Stimulated activated CD4-positive, alpha-beta T cell treated with anti-CD3 and anti-CD28 coated beads, Interleukin-1b, Interleukin-23, amount 100 ng/mL, for 24 hours (primary cell): ENCODE results near the gene TBX1.
A peak's percentile ranks its signal among the peaks of the same experiment; 100 is the strongest.
"Not testable (repeated sequence)": the region's sequence is repeated elsewhere in the genome, so short reads cannot be mapped to it uniquely, and the experiment has no call there.

ENCODE experiments used
- DNase-seq, 4 experiments: peaks; one replicate each; pipeline ENCODE4 v3.0.0-alpha.2; 2020; ENCODE audit warnings: low read depth in 4 of 4, low spot score in 1 of 4

Gene TBX1

GRCh38 chr22:19763458-19764298 lies 3.1 kb downstream of the TBX1 start:
- no peak for DNase-seq

GRCh38 chr22:19764299-19764593 lies 3.7 kb downstream of the TBX1 start:
- DNase-seq, result no peak

- DNase-seq, result no peak
Measured at GRCh38 chr22:19764636-19765476, 4.3 kb downstream of the TBX1 start.

GRCh38 chr22:19765477-19766239 lies 5.1 kb downstream of the TBX1 start:
- DNase-seq, result no peak

- no peak for DNase-seq
Measured at GRCh38 chr22:19766240-19766510, 5.6 kb downstream of the TBX1 start.

GRCh38 chr22:19766511-19767426 lies 6.2 kb downstream of the TBX1 start:
- DNase-seq, result peak in 3 of 4 experiments; percentile 7 to 38 (median 25)

GRCh38 chr22:19767427-19768341 lies 7.1 kb downstream of the TBX1 start:
- DNase-seq, result no peak

GRCh38 chr22:19769393-19769715 lies 8.8 kb downstream of the TBX1 start:
- no peak for DNase-seq

- no peak for DNase-seq
Measured at GRCh38 chr22:19770349-19771220, 10.0 kb downstream of the TBX1 start.

GRCh38 chr22:19772422-19772672 lies 11.8 kb downstream of the TBX1 start:
- no peak for DNase-seq

- no peak for DNase-seq
Measured at GRCh38 chr22:19772673-19773469, 12.3 kb downstream of the TBX1 start.

- DNase-seq, result no peak
Measured at GRCh38 chr22:19773470-19774040, 13.0 kb downstream of the TBX1 start.

- DNase-seq, result no peak
Measured at GRCh38 chr22:19774628-19775027, 14.1 kb downstream of the TBX1 start.

GRCh38 chr22:19775496-19776325 lies 15.1 kb downstream of the TBX1 start:
- DNase-seq, result no peak

GRCh38 chr22:19776433-19777031 lies 16.0 kb downstream of the TBX1 start:
- DNase-seq, result no peak

GRCh38 chr22:19777192-19777591 lies 16.6 kb downstream of the TBX1 start:
- DNase-seq, result not testable (repeated sequence)

GRCh38 chr22:19779011-19779421 lies 18.4 kb downstream of the TBX1 start:
- DNase-seq, result no peak
